ENCODE data around the gene ZNF549. TPM values are rescaled to one million over a fixed set of nuclear protein-coding genes. Genes with fewer than 3 reads are reported as not detected.

The ZNF549 gene
- total and polyA plus RNA-seq, 2 of the 8 experiments (the other 6 are each of a cell fraction or from before 2014, with no cell fraction given) = 4.3 to 9.7 TPM

GRCh38 chr19:57559404-57560025 is 32.4 kb downstream of the ZNF549 start, which contains the start of gene ZNF550 (continued):
- TF ChIP-seq RAD21 (IDR thresholded peaks at IDR 0.05 in 1 of 2, conservative IDR thresholded peaks at IDR 0.05 in 1 of 2; ENCODE audit: low read depth in 2 of 2, low read length in 2 of 2) (no peak), POLR2AphosphoS5 (IDR thresholded peaks at IDR 0.05; ENCODE audit: low read depth, low read length) (peak; percentile 85), TCF12 (IDR thresholded peaks at IDR 0.05; ENCODE audit: low read depth, low read length) (no peak), ASH2L (IDR thresholded peaks at IDR 0.05; ENCODE audit: low read length) (peak; percentile 58), JUN (IDR thresholded peaks at IDR 0.05; ENCODE audit: low read depth, low read length) (no peak), SAP30 (IDR thresholded peaks at IDR 0.05; ENCODE audit: insufficient read depth, insufficient replicate concordance, low read length) (no peak), SP1 (IDR thresholded peaks at IDR 0.05; ENCODE audit: low read depth, low read length) (peak; percentile 54; the same call in 1 of the 2 replicates), TAF7 (optimal IDR thresholded peaks at IDR 0.05; ENCODE audit: borderline replicate concordance, low read depth, low read length) (peak; percentile 66), GTF2F1 (IDR thresholded peaks at IDR 0.05; ENCODE audit: borderline replicate concordance, low read depth, low read length) (no peak), KDM5A (IDR thresholded peaks at IDR 0.05; ENCODE audit: low read length) (0 out of 2 replicates have a peak, but pooled peaks have one; percentile 19), SIX5 (IDR thresholded peaks at IDR 0.05; ENCODE audit: low read depth, low read length) (peak; percentile 85), SUZ12 (IDR thresholded peaks at IDR 0.05; ENCODE audit: low read length) (no peak), SIN3A (conservative IDR thresholded peaks at IDR 0.05 in 1 of 2, IDR thresholded peaks at IDR 0.05 in 1 of 2; ENCODE audit: low read depth in 1 of 2, low read length in 2 of 2) (peak; percentile 82 to 86; a peak in 3 of 4 replicates), KDM1A (IDR thresholded peaks at IDR 0.05; ENCODE audit: borderline replicate concordance, low read length) (no peak), TEAD4 (IDR thresholded peaks at IDR 0.05; ENCODE audit: low read depth, low read length) (no peak), GABPA (IDR thresholded peaks at IDR 0.05; ENCODE audit: borderline replicate concordance, insufficient read depth, low read length) (peak; percentile 96), CREB1 (IDR thresholded peaks at IDR 0.05) (peak; percentile 96), MAX (IDR thresholded peaks at IDR 0.05) (0 out of 2 replicates have a peak, but pooled peaks have one; percentile 40), ATF3 (IDR thresholded peaks at IDR 0.05; ENCODE audit: insufficient read depth, low read depth, low read length) (peak; percentile 76; the same call in 1 of the 2 replicates), CTCF (IDR thresholded peaks at IDR 0.05; ENCODE audit: control extremely low read depth in 1 of 3, insufficient read depth in 1 of 3, low read depth in 1 of 3, low read length in 3 of 3) (no peak), HDAC6 (IDR thresholded peaks at IDR 0.05; ENCODE audit: low read depth, low read length) (no peak)

Measured in H1 (cell line).